ENCODE measurements around the gene MTRFR. TPM values are rescaled to one million over a fixed set of nuclear protein-coding genes. Genes with fewer than 3 reads are reported as not detected.

MTRFR gene
- total RNA-seq, 4 donors from 2014 or later: 7.9 to 13.7 (median 9.2) TPM

- TF ChIP-seq POLR2AphosphoS5 (IDR thresholded peaks at IDR 0.05): no peak
- TF ChIP-seq, protein P1, sequence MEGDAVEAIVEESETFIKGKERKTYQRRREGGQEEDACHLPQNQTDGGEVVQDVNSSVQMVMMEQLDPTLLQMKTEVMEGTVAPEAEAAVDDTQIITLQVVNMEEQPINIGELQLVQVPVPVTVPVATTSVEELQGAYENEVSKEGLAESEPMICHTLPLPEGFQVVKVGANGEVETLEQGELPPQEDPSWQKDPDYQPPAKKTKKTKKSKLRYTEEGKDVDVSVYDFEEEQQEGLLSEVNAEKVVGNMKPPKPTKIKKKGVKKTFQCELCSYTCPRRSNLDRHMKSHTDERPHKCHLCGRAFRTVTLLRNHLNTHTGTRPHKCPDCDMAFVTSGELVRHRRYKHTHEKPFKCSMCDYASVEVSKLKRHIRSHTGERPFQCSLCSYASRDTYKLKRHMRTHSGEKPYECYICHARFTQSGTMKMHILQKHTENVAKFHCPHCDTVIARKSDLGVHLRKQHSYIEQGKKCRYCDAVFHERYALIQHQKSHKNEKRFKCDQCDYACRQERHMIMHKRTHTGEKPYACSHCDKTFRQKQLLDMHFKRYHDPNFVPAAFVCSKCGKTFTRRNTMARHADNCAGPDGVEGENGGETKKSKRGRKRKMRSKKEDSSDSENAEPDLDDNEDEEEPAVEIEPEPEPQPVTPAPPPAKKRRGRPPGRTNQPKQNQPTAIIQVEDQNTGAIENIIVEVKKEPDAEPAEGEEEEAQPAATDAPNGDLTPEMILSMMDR (IDR thresholded peaks at IDR 0.05): no peak
- no peak for TF ChIP-seq EP300 (IDR thresholded peaks at IDR 0.05)
- TF ChIP-seq POLR2A (IDR thresholded peaks at IDR 0.05; ENCODE audit: low read depth): no peak
- intact Hi-C loops (cut with DNase I): no loop called here
- H3K4me1 ChIP-seq: peaks cover 31 to 43% (median 43%) of the 10 kb centered on the region in 4 donors
- peak overlapping the region in 3 of 4 donors; percentile 16 to 80 (median 70) for H3K4me3 ChIP-seq
- DNase-seq (ENCODE audit: extremely low spot score): no peak
- peak overlapping the region; percentile 81 to 86 (median 82) for H3K27ac ChIP-seq (replicated peaks in 1 of 4)
- 59% methylated on average over 31 of the region's 36 CpGs for WGBS
- no peaks in the 10 kb centered on the region for H3K9me3 ChIP-seq
- H3K36me3 ChIP-seq: peaks cover 11 to 40% (median 32%) of the 10 kb centered on the region in 4 donors
- H3K27me3 ChIP-seq: no peaks in the 10 kb centered on the region
Observed at GRCh38 chr12:123267991-123268843, 35.0 kb downstream of the MTRFR start.

DNA sequence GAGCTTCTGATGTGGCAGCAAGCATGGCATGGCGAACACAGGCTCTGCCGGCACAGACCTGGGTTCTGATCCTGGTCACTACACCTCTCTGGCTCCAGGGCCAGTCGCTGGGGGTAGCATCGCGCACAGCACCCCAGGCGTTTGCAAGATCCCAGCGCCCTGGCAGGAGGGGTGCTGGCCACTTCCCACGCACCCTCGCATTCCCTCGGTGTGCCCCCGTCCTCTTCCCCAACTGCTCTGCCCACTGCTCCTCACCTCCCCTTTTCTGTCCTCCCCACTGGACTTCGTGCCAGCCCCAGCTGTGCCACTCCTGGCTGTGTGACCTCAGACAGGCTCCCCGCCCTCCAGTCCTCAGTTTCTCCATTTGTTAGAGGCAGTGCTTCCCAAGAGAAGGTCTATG, 35.6 kb downstream of the MTRFR start:
- H3K9me3 ChIP-seq: no peaks in the 10 kb centered on the region
- H3K4me1 ChIP-seq: peaks cover 31 to 43% (median 43%) of the 10 kb centered on the region in 4 donors
- no peaks in the 10 kb centered on the region for H3K27me3 ChIP-seq
- peaks cover 5 to 34% (median 26%) of the 10 kb centered on the region in 4 donors for H3K36me3 ChIP-seq
- intact Hi-C loops (cut with DNase I): no loop called here
- H3K27ac ChIP-seq (replicated peaks in 1 of 4): peak overlapping the region; percentile 81 to 86 (median 82)
- no peak for TF ChIP-seq EP300 (IDR thresholded peaks at IDR 0.05)
- no peak for TF ChIP-seq POLR2AphosphoS5 (IDR thresholded peaks at IDR 0.05)
- TF ChIP-seq, protein P1 (IDR thresholded peaks at IDR 0.05): no peak
- H3K4me3 ChIP-seq: peak overlapping the region; percentile 70 to 94 (median 78)
- WGBS: 62% methylated on average over 12 of the region's 13 CpGs
- no peak for DNase-seq (ENCODE audit: extremely low spot score)

DNA sequence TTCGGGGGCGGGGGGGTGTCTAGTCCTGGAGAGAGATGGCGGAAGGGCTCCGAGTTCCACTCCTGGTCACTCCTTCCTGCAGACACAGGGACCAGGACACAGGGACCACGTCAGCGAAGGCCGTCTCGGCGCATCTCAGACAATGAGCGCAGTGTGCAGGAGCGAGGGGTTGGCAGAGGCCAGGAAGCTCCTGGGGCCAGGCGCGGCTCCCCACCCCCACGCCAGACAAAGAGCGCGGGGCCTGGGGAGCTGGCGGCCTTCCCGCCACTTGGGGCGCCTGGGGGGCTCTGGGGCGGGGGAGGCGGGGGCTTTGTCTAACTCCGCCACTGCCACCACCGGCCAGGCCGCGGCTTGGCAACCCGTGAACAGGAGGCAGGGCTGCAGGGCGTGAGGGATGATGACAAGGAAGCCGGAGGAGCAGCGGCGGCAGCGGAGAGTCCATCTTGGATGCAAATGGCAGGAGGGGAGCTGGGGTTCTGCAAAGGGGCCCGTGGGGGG, 36.2 kb downstream of the MTRFR start:
- 3% methylated on average over 10 of the region's 32 CpGs for WGBS
- intact Hi-C loops (cut with DNase I): no loop called here
- peaks cover 5 to 28% (median 23%) of the 10 kb centered on the region in 4 donors for H3K36me3 ChIP-seq
- no peaks in the 10 kb centered on the region for H3K9me3 ChIP-seq
- TF ChIP-seq POLR2A (IDR thresholded peaks at IDR 0.05; ENCODE audit: low read depth): no peak
- no peak for TF ChIP-seq EP300 (IDR thresholded peaks at IDR 0.05)
- TF ChIP-seq, protein P1 (IDR thresholded peaks at IDR 0.05): peak in 1 of 3 experiments; percentile 22
- TF ChIP-seq POLR2AphosphoS5 (IDR thresholded peaks at IDR 0.05): peak in 1 of 2 donors; percentile 14
- H3K27me3 ChIP-seq: no peaks in the 10 kb centered on the region
- peaks cover 31 to 43% (median 43%) of the 10 kb centered on the region in 4 donors for H3K4me1 ChIP-seq
- no peak for DNase-seq (ENCODE audit: extremely low spot score)
- H3K4me3 ChIP-seq: peak overlapping the region; percentile 70 to 94 (median 78)
- peak overlapping the region; percentile 81 to 86 (median 82) for H3K27ac ChIP-seq (replicated peaks in 1 of 4)

DNA sequence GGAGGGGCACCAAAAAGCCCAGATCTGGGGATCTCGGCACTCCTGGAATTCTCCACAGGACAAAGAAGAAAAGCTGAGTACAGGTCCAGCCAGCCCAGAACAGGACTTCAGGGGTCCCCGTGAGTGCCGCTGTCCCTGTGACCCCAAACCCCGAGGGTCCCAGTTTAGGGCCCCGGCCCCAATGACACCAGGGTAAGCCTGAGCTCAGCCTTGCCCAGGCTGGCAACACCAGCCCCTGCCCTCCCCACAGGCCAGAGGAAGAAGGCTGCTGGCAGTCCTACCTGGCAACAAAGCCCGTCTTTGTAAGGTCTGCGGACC, 36.6 kb downstream of the MTRFR start:
- peak overlapping the region; percentile 81 to 86 (median 82) for H3K27ac ChIP-seq (replicated peaks in 1 of 4)
- H3K4me3 ChIP-seq: peak overlapping the region; percentile 70 to 94 (median 78)
- no peaks in the 10 kb centered on the region for H3K9me3 ChIP-seq
- intact Hi-C loops (cut with DNase I): no loop called here
- DNase-seq (ENCODE audit: extremely low spot score): no peak
- H3K36me3 ChIP-seq: peaks cover 3 to 24% (median 19%) of the 10 kb centered on the region in 4 donors
- TF ChIP-seq EP300 (IDR thresholded peaks at IDR 0.05) (no peak), POLR2A (IDR thresholded peaks at IDR 0.05; ENCODE audit: low read depth) (no peak), POLR2AphosphoS5 (IDR thresholded peaks at IDR 0.05) (no peak)
- TF ChIP-seq, protein P1 (IDR thresholded peaks at IDR 0.05): no peak
- 5% methylated on average over 3 of the region's 7 CpGs for WGBS
- no peaks in the 10 kb centered on the region for H3K27me3 ChIP-seq
- H3K4me1 ChIP-seq: peaks cover 31 to 43% (median 43%) of the 10 kb centered on the region in 4 donors

Data from esophagus muscularis mucosa (tissue), 4 donors.